ENCODE data around the gene KCNIP1.

DNA sequence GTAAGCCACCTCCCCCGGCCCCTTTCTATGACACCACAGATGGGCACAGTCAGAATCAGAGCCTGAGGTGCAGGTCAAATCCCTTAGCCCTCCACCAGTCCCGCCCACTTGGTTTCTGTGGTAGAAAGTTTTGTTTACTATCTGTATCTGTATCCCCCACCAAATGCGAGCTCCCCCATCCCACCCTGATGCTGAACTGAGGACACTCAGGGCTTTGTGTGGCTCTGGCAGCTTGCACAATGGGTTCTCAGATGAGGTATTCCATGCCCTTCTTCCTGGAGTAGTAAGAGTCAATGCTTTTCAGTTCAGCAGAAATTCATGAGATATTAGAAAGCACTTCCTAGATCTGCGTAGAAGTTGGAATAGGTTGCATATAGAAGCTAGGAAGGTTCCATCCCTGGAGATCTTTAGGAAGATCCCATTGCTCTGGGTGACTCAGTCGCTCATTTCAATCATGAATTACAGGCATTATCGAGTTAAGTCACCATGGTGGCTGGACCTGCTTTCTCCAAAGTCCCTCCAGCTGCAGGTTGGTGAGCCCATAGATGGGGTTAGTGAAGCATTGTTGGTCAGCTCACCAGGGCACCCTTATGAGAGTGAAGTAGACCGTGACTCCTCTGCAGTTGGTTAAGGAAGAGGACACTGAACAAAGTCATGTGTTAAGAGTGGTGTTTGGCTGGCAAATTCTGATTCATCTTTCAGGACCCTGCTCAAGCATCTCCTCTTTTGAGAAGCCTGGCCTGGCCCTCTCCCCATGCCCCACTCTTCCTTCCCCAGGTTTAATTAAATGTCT is 10.6 kb upstream of the KCNIP1 start:
- TF ChIP-seq CTCF (IDR thresholded peaks at IDR 0.05; ENCODE audit: poor library complexity) (no peak), EZH2phosphoT487 (IDR thresholded peaks at IDR 0.05; ENCODE audit: low read depth, severe bottlenecking, unreplicated experiment) (no peak)

Data from hepatocyte (in vitro differentiated cells).